ENCODE results near the gene KDM2A.

The KDM2A gene

GRCh38 chr11:67262731-67263675, 143.9 kb downstream of the KDM2A start:
- DNase-seq: peak; percentile 76

DNA sequence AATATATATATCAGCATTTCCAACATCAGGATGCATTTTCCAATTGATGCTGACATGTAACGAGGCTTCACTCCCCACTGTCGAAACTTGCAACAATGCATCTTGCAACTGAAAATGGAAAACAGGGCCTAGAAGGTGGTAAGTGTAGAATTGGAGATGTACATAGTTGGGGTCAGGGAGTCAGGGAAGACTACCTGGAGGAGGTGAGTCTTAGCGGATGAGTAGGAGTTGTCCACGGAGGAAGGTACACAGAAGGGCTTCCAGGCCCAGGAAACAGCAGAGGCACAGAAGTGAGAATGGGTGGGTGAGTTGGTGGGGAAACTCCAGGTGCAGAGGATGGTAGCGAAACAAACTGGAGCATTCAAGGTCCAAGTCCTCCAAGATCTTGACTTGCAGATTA, 145.2 kb downstream of the KDM2A start:
- DNase-seq: no peak

DNA sequence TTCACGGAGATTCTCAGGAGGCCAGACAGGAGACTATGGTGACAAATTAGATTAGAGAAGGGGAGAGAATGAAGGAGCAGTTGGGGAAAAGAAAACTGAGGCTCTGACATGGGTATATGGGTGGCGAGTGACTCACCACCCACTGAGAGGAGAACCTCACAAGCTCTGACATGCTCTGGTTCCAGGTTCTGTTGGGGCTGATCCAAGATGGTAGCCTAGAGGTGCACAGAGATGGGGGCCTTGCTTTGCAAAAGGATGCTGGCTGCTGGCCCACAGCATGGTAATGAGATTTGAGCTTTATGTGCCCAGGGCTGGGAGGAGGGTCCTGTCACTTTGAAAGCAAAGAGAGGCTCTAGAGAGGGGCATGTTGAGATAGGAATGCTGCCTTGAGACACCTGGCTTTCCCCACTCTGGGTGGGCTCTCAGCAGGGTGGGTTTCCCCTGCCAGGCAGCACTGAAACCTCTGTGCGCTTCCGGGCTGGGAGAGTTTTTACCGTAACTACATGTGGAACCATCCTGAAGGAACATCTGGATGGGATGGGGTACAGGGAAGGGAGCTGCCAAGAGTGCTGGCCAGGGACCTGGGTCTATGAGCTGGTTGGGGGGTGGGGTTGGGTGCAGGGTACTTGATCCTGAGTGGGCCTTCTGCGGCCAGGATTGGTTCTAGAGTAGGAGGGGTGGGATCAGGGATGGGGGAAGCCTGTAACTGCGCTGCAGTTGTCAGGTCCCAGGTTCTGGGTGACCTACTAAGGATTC, 146.0 kb downstream of the KDM2A start:
- no peak for DNase-seq

GRCh38 chr11:67265633-67266448, 146.8 kb downstream of the KDM2A start:
- DNase-seq: no peak

DNA sequence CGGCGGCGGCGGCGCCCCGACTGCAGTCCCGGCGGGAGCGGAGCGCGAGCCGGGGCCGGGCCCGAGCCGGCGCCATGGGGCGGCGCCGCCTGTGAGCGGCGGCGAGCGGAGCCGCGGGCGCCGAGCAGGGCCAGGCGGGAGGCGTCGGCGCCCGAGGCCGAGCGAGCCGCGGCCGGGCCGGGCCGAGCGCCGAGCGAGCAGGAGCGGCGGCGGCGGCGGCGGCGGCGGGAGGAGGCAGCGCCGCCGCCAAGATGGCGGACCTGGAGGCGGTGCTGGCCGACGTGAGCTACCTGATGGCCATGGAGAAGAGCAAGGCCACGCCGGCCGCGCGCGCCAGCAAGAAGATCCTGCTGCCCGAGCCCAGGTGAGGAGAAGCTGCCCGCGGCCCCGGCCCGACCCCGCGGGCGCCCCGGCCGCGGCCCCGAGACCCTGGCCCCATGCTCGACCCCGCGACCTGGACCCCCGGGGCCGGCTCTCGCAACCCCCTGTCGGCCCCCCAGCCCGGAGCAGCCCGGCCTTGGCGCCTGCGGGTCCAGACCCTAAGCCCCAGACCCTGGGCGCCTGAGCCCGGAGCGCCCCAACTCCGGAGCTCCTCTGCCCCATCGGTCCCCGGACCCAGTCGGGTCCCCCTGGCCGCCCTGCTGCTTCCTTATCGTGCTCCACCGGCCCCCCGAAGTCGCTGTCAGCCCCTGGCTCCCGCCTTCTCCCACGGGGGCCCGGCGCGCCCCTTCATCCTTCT, 147.6 kb downstream of the KDM2A start, which contains the start of gene GRK2:
Gene GRK2 (plus strand): TSS at position 25 of the 739 bp plus-strand sequence. CDS start 227 bp downstream, at position 252.
- DNase-seq: no peak

GRCh38 chr11:67267188-67268080, 148.4 kb downstream of the KDM2A start:
- no peak for DNase-seq

- no peak for DNase-seq
Observed at GRCh38 chr11:67268081-67268961, 149.3 kb downstream of the KDM2A start.

- no peak for DNase-seq
Observed at GRCh38 chr11:67268962-67269268, 149.9 kb downstream of the KDM2A start.

GRCh38 chr11:67269401-67270255, 150.6 kb downstream of the KDM2A start:
- no peak for DNase-seq

GRCh38 chr11:67270256-67271204, 151.5 kb downstream of the KDM2A start:
- DNase-seq: no peak

DNA sequence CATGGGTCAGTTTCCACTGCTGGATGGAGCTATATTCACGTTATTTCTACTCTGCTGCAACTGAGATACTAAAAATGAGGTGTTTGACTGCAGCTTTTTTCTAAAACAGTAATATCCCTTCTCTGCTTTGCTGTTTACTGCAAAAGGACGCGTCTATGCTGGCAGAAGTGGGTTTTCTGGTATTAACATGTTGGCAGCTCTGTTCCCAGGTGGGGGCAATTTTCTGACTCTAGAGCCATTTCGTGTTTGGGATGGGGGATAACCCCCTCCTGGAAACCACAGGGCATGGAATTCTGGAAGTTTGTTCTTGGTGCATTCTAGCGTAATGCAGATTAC, 152.1 kb downstream of the KDM2A start:
- no peak for DNase-seq

DNA sequence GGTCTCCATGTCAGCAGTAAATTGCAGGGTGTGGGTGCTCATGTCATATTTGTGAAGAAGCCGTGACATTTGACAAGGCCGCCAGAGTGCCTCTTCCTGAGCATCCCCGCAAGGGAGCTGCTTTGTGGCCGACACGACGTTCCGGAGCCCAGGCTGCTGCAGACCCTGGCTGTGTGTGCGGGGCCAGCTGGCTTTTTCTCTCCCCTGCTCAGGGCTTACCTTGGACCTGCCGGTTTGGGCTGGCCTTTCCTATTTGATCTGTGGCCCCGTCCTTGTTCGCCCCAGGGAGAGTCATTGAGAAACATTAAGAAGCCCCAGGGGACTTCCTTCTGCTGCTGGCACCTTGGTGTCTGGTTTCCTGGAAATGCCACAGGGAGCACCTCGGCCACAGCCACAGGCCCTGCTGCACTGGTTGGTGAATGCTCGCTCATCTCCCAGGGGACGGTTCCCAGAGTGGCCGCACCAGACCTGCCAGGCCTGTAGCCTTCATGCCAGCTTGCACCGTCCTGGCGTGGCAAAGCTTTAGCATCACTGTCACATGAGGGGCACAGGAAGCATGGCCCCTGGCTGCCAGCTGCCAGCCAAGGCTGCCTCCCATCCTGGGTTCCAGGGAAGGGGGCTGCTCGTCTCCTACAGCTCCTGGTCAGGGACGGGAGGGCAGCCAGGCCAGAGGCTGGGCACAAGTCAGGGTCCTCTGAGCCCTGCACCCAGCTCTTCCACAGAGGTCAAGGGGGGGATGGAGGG, 152.7 kb downstream of the KDM2A start:
- DNase-seq: no peak

DNA sequence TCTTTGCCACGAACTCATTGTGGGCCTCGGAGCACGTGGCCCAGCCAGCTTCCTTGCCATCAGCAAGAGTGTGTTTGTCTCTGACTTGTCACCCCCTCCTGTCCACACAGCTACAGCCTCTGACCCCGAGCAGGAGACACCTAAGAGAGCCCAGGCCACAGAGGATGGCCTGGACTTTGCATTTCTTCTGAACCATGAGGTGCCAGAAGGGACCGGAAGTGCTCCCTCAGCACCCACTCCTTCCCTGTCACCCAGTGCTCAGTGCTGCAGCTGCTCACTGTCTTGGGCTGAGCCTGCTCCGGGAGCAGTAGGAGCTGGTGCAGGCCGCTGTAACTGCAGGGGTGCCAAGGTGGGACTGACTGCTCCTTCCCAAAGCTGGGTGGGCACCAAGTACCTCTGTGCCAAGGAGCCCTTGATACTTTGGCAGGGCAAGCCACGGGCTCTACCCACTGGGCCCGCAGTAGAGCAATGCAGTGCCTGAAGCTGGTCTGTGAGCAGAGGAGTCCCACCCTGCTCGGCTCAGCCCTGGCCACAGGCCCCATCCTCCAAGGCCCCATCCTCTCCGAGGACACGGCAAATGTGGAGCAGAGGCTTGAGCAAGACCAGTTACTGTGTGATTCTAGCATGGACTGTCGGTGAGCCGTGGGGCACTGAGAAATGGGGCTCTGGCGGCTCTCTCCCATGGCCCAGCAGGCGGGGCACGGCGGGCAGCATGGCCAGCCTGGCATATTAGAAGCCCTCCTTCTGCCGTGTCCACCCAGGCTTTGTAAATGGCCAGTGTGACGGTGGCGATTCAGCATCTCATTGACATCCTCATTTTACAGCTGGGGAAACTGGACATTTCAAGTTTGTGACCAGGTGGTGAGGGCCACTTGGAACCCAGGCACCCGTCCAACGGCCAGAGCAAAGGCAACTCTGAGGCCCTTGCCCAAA, 153.5 kb downstream of the KDM2A start:
- DNase-seq: no peak

DNA sequence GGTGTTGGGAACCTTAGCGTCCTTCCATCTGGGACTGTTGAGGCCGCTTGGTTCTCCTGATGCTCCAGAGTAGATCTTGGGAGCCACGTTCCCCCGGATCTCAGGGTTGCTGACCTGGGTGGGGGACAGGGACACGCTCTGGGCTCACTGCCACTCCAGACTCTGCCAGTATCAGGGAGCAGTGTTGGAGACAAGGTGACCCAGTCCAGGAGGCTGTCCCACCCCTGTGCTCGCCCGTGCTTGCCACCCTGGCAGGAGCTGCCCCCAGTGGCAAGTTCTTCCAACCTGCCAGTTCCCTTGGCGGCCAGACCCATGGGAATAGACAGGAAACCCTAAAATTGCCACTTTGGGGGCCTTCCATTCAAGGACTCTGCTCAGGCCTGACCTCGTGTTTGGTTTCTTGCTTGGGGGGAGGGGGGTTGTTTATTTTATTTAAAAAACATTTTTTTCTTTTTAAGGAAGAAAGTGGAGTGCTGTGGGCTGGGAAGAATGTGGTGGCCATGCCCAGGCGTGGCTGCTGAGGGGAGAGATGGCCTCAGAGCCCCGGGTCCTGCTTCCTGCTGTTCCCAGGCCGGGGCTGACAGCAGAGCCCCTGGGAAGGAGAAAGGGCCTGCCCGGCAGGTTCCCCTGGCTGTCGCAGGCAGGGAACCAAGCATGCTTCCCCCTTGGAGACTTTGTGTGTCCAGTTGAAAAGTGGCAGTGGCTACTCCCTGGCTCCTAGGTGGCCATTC, 154.4 kb downstream of the KDM2A start:
- DNase-seq: no peak

- no peak for DNase-seq
Observed at GRCh38 chr11:67274768-67275605, 155.9 kb downstream of the KDM2A start.
